ENCODE data around the gene ELAVL1. TPM values are rescaled to one million over a fixed set of nuclear protein-coding genes. Genes with fewer than 3 reads are reported as not detected.

ELAVL1 gene
- total and polyA plus RNA-seq, 2 of the 13 experiments (the other 11 are each of a cell fraction or from before 2014, with no cell fraction given), result 27.9 to 38.4 TPM

- Histone ChIP-seq H3K27ac (ENCODE audit: extremely low read length, insufficient read depth, low read length) (no peak overlapping the region), H4K20me1 (ENCODE audit: insufficient read depth, low read length) (no peaks in the 10 kb centered on the region), H3K9me3 (ENCODE audit: low read length) (no peaks in the 10 kb centered on the region), H3K36me3 (replicated peaks in 1 of 2; ENCODE audit: control insufficient read depth in 1 of 2, insufficient read depth in 2 of 2, low read length in 2 of 2) (no peaks in the 10 kb centered on the region), H3K79me2 (ENCODE audit: insufficient read depth, low read length) (no peaks in the 10 kb centered on the region), H3K27me3 (ENCODE audit: control insufficient read depth in 1 of 2, insufficient read depth in 2 of 2, low read length in 2 of 2) (no peaks in the 10 kb centered on the region; a peak in 1 of 5 replicates), H3K4me1 (ENCODE audit: insufficient read depth, low read length) (0 out of 2 replicates have a peak, but pooled peaks cover 9% of the 10 kb centered on the region), H3K4me2 (ENCODE audit: low read depth, low read length) (no peak overlapping the region), H2AFZ (ENCODE audit: low read length) (no peak overlapping the region), H3K4me3 (replicated peaks in 1 of 3; ENCODE audit: insufficient read depth in 1 of 3, low read depth in 2 of 3, low read length in 3 of 3) (no peak overlapping the region), H3K9ac (ENCODE audit: insufficient read depth, low read depth, low read length) (no peak overlapping the region)
- ATAC-seq, result no peak
- POLR2A ChIA-PET, result no interaction called here
- TF ChIP-seq ATF7-NPFF (CRISPR knock-in tag; IDR thresholded peaks at IDR 0.05; ENCODE audit: low read depth) (no peak), KLF6 (CRISPR knock-in tag; IDR thresholded peaks at IDR 0.05) (no peak), NFE2L1 (CRISPR knock-in tag; IDR thresholded peaks at IDR 0.05; ENCODE audit: borderline replicate concordance) (no peak), ZNF629 (CRISPR knock-in tag; conservative IDR thresholded peaks at IDR 0.05) (no peak)
- TF ChIP-seq, protein P1, sequence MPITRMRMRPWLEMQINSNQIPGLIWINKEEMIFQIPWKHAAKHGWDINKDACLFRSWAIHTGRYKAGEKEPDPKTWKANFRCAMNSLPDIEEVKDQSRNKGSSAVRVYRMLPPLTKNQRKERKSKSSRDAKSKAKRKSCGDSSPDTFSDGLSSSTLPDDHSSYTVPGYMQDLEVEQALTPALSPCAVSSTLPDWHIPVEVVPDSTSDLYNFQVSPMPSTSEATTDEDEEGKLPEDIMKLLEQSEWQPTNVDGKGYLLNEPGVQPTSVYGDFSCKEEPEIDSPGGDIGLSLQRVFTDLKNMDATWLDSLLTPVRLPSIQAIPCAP (CRISPR knock-in tag; IDR thresholded peaks at IDR 0.05; ENCODE audit: low read depth), result no peak
- TF ChIP-seq, protein P2, sequence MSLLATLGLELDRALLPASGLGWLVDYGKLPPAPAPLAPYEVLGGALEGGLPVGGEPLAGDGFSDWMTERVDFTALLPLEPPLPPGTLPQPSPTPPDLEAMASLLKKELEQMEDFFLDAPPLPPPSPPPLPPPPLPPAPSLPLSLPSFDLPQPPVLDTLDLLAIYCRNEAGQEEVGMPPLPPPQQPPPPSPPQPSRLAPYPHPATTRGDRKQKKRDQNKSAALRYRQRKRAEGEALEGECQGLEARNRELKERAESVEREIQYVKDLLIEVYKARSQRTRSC (CRISPR knock-in tag; IDR thresholded peaks at IDR 0.05; ENCODE audit: low read depth), result no peak
- TF ChIP-seq, protein P3, sequence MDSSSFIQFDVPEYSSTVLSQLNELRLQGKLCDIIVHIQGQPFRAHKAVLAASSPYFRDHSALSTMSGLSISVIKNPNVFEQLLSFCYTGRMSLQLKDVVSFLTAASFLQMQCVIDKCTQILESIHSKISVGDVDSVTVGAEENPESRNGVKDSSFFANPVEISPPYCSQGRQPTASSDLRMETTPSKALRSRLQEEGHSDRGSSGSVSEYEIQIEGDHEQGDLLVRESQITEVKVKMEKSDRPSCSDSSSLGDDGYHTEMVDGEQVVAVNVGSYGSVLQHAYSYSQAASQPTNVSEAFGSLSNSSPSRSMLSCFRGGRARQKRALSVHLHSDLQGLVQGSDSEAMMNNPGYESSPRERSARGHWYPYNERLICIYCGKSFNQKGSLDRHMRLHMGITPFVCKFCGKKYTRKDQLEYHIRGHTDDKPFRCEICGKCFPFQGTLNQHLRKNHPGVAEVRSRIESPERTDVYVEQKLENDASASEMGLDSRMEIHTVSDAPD (CRISPR knock-in tag; IDR thresholded peaks at IDR 0.05), result no peak
- in situ Hi-C loops (cut with HindIII; ENCODE audit: extremely low pct_ligation_motif_present, low pct_unique_long_range_greater_than_20kb), result no loop called here
- no peak for DNase-seq (ENCODE audit: low spot score)
- WGBS (ENCODE audit: low lambda C conversion rate), result 67% methylated on average over 10 of the region's 10 CpGs
- intact Hi-C loops (cut with micrococcal nuclease; ENCODE audit: unreplicated experiment), result no loop called here
- BruUV-seq (replicated peaks), result no TSS peak
- CTCF ChIA-PET (ENCODE audit: low intra/inter-chr PET ratio, low total read pairs), result no interaction called here
- FAIRE-seq, result no peak
Measured at GRCh38 chr19:8044018-8044417, 38.6 kb upstream of the ELAVL1 start.
